A172 (cell line): Measurements from ENCODE around the gene GALK1. TPM values are rescaled to one million over a fixed set of nuclear protein-coding genes. Genes with fewer than 3 reads are reported as not detected.
"Not testable (repeated sequence)": the region's sequence is repeated elsewhere in the genome, so short reads cannot be mapped to it uniquely, and the experiment has no call there.

Experiments used
- DNase-seq: peaks from one replicate; pipeline ENCODE4 v3.0.0-alpha.2; 2015; ENCODE audit warnings: low spot score
- total RNA-seq: library from RNA; depleted of rRNA; stranded (reverse); fragments of >200 nt; shearing (Covaris generic); gene quantifications from 2 replicates; pipeline ENCODE4 v1.2.3, GENCODE V29; 2014

Gene GALK1
- total RNA-seq, 1 experiment from 2014 or later: 87.5 TPM

- DNase-seq: peak; percentile 98
Observed at GRCh38 chr17:75784473-75785015, 19.6 kb upstream of the GALK1 start, which contains the start of gene UNK. Gene UNK, plus strand, starts transcription at chr17:75784806. Its CDS starts 75 bp downstream, at chr17:75784881.

DNA sequence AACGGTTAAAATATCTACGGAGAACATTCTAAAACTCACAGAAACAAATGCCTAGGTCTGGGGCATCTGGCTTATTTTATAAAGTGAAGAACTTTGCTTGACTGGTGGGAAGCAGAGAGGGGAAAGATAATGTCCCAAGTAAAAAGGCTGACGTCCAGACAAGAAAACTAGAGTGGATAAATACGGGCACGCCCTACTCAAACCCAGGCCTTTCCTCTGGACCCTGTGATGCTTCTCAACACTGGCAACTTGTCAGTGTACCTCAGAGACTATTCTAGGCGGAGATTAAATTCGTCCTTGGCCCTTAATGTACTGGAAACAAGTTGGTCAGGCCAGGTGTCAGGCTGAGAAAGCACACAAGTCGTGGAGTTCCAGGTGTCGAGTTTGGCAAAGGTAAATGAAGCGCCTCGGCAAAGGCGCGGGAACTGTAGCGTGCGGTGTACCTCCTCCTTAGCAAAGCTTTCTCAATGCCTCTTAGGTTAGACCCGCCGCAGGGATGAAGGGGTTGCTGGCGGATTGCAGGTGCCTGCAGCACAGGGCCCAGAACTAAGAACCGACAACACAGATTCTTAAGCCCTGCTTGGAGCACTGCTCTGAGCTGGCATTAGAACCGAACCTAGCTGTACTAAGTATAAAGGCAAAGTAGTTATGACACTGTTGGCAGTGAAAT lies 18.9 kb upstream of the GALK1 start:
- DNase-seq: no peak

GRCh38 chr17:75783069-75783783 lies 18.2 kb upstream of the GALK1 start:
- DNase-seq: peak; percentile 54

DNA sequence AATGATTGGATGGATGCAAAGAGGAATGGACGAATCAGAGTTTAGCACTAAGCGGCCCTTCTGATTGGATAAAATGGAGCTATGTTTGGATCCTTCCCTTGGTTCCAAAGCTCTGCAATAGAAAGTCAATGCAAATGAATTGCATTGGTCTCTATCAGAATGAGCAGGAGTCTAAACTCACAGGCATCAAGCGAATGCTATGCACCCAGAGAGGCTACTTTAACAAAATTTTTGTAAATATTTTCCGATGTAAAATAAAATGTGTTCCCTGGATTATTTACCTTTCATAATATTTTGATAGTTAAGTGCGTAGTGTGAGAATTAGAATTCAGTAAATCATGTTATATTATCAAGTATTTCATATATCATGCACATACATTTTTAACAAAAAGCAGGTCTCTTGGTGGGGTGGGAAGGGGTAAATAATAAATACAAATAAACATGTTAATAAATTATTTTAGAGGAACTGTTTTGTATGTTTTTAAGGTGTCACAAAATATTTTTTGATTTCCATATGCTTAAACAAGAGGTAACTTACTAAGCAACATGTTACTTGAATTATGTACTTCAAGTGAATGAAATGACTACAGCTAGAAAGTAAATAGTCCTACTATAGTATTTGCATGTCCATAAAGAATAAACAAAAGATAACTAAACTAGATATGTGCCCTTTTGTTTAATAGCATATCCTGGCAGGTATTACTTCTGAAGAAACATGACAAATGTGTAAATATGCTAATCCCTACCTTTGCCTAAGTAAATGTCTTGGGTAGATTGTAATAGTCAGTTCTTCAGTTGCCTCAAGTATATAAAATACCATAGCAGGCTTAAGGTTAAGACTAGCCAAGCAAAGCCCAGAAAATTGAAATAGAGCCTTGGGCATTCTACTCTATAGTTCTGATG lies 15.2 kb upstream of the GALK1 start:
- DNase-seq: no peak

- peak; percentile 100 for DNase-seq
Observed at GRCh38 chr17:75779250-75779986, 14.4 kb upstream of the GALK1 start.

GRCh38 chr17:75778861-75779249 lies 13.9 kb upstream of the GALK1 start:
- no peak for DNase-seq

DNA sequence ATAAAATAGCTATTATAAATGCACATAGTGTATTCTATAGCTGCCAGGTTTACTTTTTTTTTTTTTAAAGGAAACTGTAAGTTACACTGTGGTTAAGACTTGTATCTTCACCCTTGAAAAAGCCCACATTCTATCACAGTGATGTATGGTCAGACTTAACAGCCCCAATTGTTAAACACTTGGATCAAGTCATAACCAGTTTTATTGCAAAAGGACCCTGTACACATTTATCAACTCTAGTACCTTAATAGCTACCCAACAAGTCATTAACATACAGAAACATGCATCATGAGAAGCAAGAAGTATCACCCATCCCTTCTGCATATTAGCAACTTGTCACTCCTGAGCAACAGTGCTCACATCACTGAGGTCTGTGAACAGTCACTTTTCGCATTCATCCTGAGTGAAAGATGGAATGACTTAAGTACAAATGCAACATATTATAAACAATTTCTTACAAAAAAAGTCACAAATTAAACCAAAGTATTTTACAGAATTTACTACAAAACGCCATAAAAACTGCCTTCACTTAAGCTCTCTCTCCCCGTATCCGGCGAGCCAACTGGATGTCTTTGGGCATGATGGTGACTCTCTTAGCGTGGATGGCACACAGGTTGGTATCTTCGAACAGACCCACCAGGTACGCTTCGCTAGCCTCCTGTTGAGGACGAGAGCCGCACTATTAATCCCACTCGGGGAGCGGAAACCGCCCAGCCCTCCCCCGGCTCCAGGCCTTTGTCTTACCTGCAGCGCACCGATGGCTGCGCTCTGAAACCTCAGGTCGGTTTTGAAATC lies 13.3 kb upstream of the GALK1 start:
- not testable (repeated sequence) for DNase-seq

- DNase-seq: no peak
Observed at GRCh38 chr17:75777296-75777922, 12.4 kb upstream of the GALK1 start.

GRCh38 chr17:75776386-75777295 lies 11.6 kb upstream of the GALK1 start:
- no peak for DNase-seq

- no peak for DNase-seq
Observed at GRCh38 chr17:75774991-75775668, 10.1 kb upstream of the GALK1 start.

- DNase-seq: no peak
Observed at GRCh38 chr17:75774471-75774990, 9.5 kb upstream of the GALK1 start.

GRCh38 chr17:75773808-75774470 lies 8.9 kb upstream of the GALK1 start:
- DNase-seq: no peak

DNA sequence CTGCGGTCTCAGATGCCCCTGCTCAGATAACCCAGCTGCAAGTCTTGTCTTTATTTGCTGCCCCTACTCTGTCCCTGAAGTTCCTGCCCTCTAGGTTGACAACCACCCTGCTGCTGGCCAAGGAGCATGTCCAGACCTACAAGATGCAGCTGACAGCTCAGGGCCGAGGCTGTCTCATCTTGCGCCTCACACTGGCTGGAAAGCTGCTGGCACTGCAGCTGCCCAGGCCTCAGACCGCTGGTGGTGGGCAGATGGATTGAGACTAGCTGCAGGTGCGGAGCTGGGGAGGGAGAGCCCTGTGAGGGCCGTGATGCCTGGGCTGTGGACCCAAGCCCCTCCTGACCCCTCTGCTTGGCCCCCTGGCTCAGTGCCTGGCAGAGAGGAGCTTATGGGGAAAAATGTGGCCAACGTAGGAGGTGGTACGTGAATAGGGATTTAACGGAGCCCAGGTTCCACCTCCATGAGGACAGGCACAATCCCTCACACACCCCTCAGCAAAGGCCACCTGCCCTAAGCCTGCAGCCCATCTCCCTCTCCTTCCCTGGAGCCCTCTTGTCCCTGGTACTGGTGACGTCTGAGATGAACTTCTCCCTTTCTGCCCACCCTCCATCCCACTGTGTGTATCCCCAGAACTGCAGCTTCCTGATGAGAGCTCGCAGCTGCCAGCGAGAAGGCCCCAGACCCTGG lies 8.3 kb upstream of the GALK1 start:
- no peak for DNase-seq

GRCh38 chr17:75771334-75772281 lies 6.6 kb upstream of the GALK1 start:
- no peak for DNase-seq

DNA sequence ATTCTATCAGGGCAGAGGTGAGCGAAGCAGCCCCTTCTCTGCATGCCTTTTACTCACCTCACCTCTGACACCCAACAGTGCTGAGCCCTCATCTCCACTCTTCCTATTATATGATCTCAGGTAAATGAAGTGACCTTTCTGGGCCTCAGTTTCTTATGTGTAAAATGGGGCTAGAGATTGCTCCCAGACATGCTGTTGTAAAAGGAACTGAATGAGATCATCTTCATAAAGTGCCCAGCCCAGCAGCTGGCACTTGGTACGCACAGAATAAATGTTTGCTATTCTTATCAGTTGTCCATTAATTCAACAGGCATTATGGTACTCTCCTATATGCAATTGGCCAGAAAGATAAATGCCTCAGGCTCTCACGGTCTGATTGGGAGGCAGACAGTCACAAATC lies 4.5 kb upstream of the GALK1 start:
- no peak for DNase-seq

DNA sequence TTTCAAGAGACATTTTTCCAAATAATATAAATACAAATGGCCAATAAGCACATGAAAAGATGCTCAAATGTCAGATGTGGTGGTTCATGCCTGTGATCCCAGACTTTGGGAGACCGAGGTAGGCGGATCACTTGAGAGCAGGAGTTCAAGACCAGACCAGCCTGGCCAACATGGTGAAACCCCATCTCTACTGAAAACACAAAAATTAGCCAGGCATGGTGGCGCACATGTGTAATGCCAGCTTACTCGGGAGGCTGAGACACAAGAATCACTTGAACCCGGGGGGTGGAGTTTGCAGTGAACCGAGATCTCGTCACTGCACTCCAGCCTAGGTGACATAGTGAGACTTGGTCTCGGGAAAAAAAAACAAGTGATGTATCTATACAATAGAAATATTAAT lies 2.9 kb upstream of the GALK1 start:
- DNase-seq: no peak
